Spleen (tissue), 7 donors: ENCODE data around the gene PIK3C2G.

Source experiments
- POLR2A ChIP-seq, 3 donors: fragments of 450-650 bp; IDR thresholded peaks; one replicate each; pipeline ENCODE4 v1.5.1; 2017; ENCODE audit warnings: antibody characterized with exemption in 3 of 3, mild to moderate bottlenecking in 1 of 3
- POLR2AphosphoS5 ChIP-seq, 3 donors: sonication (generic); formaldehyde crosslinking; IDR thresholded peaks; one replicate each; pipeline ENCODE4 v1.5.1; 2017; ENCODE audit warnings: antibody characterized with exemption in 3 of 3
- TF ChIP-seq, protein P1 (sequence below), 11 experiments: fragments of 200-600 bp in 7 of 11; fragments of 450-650 bp in 4 of 11; sonication (generic) in 4 of 11; IDR thresholded peaks in 8 of 11; conservative IDR thresholded peaks in 3 of 11; 1 replicate in 7 of 11; 2 replicates in 4 of 11; pipeline versions ENCODE4 v1.4.0 to v1.8.0; 2016 to 2021; ENCODE audit warnings: antibody characterized with exemption in 11 of 11, inconsistent platforms in 4 of 11, mild to moderate bottlenecking in 1 of 11
- donor health status: DM: no; HTN: no; CAD: no; lungs with moderate emphysema.
- donor health status: DM: no; HTN: no; CAD: no.
- donor health status: DM: no; HTN: no; CAD: no.

DNA sequence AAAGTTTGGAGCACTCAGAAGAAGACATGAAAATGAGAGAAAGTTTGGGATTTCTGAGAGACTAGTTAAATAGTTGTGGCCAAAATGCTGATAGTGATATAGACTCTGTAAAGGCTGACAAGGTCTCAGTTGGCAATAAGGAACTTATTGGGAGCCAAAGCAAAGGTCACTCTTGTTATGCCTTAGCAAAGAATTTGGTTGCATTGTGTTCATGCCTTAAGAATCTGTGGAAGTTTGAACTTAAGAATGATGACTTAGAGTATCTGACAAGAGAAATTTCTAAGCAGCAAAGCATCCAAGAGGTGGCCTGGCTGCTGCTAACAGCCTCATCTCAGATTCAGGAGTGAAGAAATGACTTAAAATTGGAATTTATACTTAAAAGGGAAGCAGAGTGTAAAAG is 113.8 kb downstream of the PIK3C2G start:
- TF ChIP-seq POLR2AphosphoS5 (IDR thresholded peaks at IDR 0.05) (no peak), POLR2A (IDR thresholded peaks at IDR 0.05) (no peak)
- TF ChIP-seq, protein P1, sequence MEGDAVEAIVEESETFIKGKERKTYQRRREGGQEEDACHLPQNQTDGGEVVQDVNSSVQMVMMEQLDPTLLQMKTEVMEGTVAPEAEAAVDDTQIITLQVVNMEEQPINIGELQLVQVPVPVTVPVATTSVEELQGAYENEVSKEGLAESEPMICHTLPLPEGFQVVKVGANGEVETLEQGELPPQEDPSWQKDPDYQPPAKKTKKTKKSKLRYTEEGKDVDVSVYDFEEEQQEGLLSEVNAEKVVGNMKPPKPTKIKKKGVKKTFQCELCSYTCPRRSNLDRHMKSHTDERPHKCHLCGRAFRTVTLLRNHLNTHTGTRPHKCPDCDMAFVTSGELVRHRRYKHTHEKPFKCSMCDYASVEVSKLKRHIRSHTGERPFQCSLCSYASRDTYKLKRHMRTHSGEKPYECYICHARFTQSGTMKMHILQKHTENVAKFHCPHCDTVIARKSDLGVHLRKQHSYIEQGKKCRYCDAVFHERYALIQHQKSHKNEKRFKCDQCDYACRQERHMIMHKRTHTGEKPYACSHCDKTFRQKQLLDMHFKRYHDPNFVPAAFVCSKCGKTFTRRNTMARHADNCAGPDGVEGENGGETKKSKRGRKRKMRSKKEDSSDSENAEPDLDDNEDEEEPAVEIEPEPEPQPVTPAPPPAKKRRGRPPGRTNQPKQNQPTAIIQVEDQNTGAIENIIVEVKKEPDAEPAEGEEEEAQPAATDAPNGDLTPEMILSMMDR (IDR thresholded peaks at IDR 0.05 in 8 of 11, conservative IDR thresholded peaks at IDR 0.05 in 3 of 11), result no peak
